T-cell (primary cell): ENCODE data around the gene LRRC27. TPM values are rescaled to one million over a fixed set of nuclear protein-coding genes. Genes with fewer than 3 reads are reported as not detected.
"Not testable (repeated sequence)": the region's sequence is repeated elsewhere in the genome, so short reads cannot be mapped to it uniquely, and the experiment has no call there.

ENCODE experiments used
- ATAC-seq, 4 experiments: fragments of 200-7000 bp in 3 of 4; fragments of 150-1000 bp in 1 of 4; cut with Tn5 transposase; replicated peaks in 1 of 4; 1 replicate in 3 of 4; 2 replicates in 1 of 4; pipeline ENCODE4 v1.10.0; 2021; ENCODE audit warnings: moderate library complexity in 3 of 4, mild to moderate bottlenecking in 2 of 4, moderate number of reproducible peaks in 1 of 4
- CTCF ChIA-PET, 2 donors: fragments of 300-600 bp; sonication (Branson Sonifier 250); formaldehyde crosslinking; loops; one replicate each; lab custom pipeline; 2022; ENCODE audit warnings: antibody characterized with exemption in 2 of 2; lab: Charles Lee
- POLR2A ChIA-PET, 2 donors: fragments of 300-600 bp; sonication (Branson Sonifier 250); formaldehyde crosslinking; loops; one replicate each; lab custom pipeline; 2022; ENCODE audit warnings: antibody characterized with exemption in 2 of 2; lab: Charles Lee
- DNase-seq, 35 experiments: peaks; one replicate each; pipeline versions ENCODE4 v3.0.0 to v3.0.0-alpha.2; 2013 to 2023
- H3K27ac ChIP-seq: one replicate; pipeline ENCODE4 v1.5.1; 2013; ENCODE audit warnings: low read length
- H3K27me3 ChIP-seq, 2 experiments: replicated peaks in 1 of 2; 1 replicate in 1 of 2; 2 replicates in 1 of 2; pipeline versions ENCODE4 v1.6.1 to v1.7.0; 2013; ENCODE audit warnings: low read length in 1 of 2, mixed read lengths in 1 of 2; ENCODE audit not compliant: control insufficient read depth in 2 of 2, insufficient read depth in 2 of 2; ENCODE audit errors: extremely low read depth in 1 of 2
- H3K36me3 ChIP-seq, 2 donors: 1 replicate in 1 of 2; 2 replicates in 1 of 2; pipeline versions ENCODE4 v1.6.1 to v1.7.0; 2013; ENCODE audit warnings: low read length in 1 of 2; ENCODE audit not compliant: control insufficient read depth in 2 of 2, insufficient read depth in 1 of 2; ENCODE audit errors: extremely low read depth in 1 of 2
- H3K4me1 ChIP-seq, 2 experiments: 1 replicate in 1 of 2; 2 replicates in 1 of 2; pipeline versions ENCODE4 v1.6.1 to v1.7.0; 2013; ENCODE audit warnings: low read length in 2 of 2, mixed read lengths in 1 of 2; ENCODE audit not compliant: insufficient read depth in 2 of 2, control insufficient read depth in 1 of 2; ENCODE audit errors: extremely low read depth in 1 of 2
- H3K4me3 ChIP-seq, 2 donors: 1 replicate in 1 of 2; 2 replicates in 1 of 2; pipeline versions ENCODE4 v1.5.1 to v1.7.0; 2013; ENCODE audit warnings: mild to moderate bottlenecking in 2 of 2, low read length in 1 of 2, moderate library complexity in 1 of 2; ENCODE audit not compliant: control insufficient read depth in 1 of 2; ENCODE audit errors: extremely low read depth in 1 of 2
- H3K9me3 ChIP-seq: 2 replicates; pipeline ENCODE4 v1.7.0; 2013
- H3K27ac Mint-ChIP-seq, 2 donors: one replicate each; pipeline ENCODE4 v1.8.0; 2020 to 2021; ENCODE audit warnings: mild to moderate bottlenecking in 2 of 2, mixed read lengths in 2 of 2
- H3K27me3 Mint-ChIP-seq, 2 donors: one replicate each; pipeline ENCODE4 v1.8.0; 2021 to 2022; ENCODE audit warnings: mixed read lengths in 2 of 2
- H3K36me3 Mint-ChIP-seq: one replicate; pipeline ENCODE4 v1.8.0; 2021; ENCODE audit warnings: mixed read lengths
- H3K4me1 Mint-ChIP-seq, 3 donors: one replicate each; pipeline ENCODE4 v1.8.0; 2020 to 2022; ENCODE audit warnings: mixed read lengths in 3 of 3, mild to moderate bottlenecking in 1 of 3
- H3K4me3 Mint-ChIP-seq, 3 donors: one replicate each; pipeline ENCODE4 v1.8.0; 2020 to 2022; ENCODE audit warnings: mild to moderate bottlenecking in 3 of 3, mixed read lengths in 3 of 3, moderate library complexity in 3 of 3
- H3K9me3 Mint-ChIP-seq, 3 donors: one replicate each; pipeline ENCODE4 v1.8.0; 2020 to 2022; ENCODE audit warnings: mixed read lengths in 3 of 3
- WGBS: methylation state at CpG from one replicate; pipeline ENCODE4 v1.1.5; 2013; ENCODE audit warnings: missing lambda C conversion rate; ENCODE audit not compliant: insufficient coverage; 5-methylcytosine and 5-hydroxymethylcytosine counted together
- total RNA-seq, 35 experiments: library from RNA in 6 of 35; stranded (reverse) in 6 of 35; fragments of 120-200 nt in 1 of 35; gene quantifications; one replicate each; pipeline versions ENCODE4 v1.2.1 to v1.2.4 and lab custom pipeline; 2013 to 2026

The LRRC27 gene
- total RNA-seq, 5 donors from 2014 or later (not counting 1 experiment from before 2014, with no cell fraction given) = 3.1 to 7.8 (median 7.0) TPM

DNA sequence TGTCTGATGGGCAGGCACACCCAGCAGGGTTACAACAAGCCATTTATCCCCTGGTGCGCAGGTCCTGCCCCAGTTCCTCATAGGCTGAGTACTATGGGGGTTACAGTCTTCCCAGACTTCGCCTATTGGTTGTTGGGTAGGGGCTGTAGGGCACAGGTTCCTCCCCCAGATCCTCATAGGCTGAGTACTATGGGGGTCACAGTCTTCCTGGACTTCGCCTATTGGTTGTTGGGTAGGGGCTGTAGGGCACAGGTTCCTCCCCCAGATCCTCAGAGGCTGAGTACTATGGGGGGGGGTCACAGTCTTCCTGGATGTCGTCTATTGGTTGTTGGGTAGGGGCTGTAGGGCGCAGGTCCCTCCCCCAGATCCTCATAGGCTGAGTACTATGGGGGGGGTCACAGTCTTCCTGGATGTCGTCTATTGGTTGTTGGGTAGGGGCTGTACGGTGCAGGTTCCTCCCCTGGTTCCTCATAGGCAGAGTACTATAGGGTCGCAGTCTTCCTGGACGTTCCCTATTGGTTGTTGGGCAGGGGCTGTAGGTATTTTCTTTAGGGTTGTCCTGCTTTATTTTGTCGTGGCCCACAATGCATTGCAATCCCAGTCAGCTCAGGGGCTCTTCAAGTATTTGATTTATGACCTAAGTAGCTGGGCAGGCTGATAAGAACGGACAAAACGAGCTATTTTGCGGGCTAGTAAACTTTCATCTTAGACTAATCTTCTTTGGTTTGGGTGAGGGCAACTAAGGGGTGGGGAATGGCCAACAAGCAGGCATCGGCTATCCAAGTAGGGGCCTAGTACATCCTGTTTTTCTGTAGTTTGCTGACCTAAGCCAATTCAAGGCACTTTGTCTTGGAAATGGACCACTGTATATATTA is 3.4 kb downstream of the LRRC27 start:
- no peak for ATAC-seq
- CTCF ChIA-PET = interaction anchor here in 1 of 2 donors (0.8 kb wide), 1 partner anchor 58 kb away, joined by 5 read pairs; no protein-coding TSS in a partner anchor
- peaks cover 28 to 42% (median 34%) of the 10 kb centered on the region in 3 donors for H3K4me1 Mint-ChIP-seq

DNA sequence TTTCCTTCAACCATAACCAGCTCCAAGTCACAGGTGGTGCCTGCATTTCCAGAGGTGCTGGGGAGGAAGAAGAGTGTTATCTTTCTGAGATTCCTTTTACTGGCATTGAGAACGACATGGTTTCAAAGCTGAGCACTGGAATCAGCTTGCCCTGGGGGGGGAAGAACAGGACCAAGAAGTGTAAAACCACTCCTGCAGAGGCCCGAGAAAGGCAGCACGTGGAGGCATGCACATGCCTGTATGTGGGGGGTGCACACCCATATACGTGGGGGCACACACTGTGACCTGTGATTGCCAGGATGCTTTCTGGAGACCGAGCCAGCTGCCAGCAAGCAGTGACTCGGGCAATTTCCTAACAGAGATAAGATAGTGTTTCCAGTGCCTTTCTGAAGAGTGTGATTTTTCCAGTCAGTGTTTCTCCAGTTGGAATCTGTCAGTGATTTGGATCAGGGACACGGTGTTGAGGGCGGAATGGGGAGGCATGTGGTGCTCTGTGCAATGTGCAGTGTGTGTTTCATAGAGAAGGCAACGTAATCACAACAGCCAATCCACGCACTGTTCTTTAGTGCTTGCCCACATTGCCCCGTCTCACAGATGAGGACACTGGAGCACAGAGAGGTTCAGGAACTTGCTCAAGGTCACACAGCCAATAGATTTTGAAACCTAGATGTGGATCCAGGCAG is 4.2 kb downstream of the LRRC27 start:
- peak overlapping the region in 2 of 3 donors; percentile 31 to 81 for H3K4me3 Mint-ChIP-seq
- Histone ChIP-seq H3K36me3 (no peaks in the 10 kb centered on the region), H3K9me3 (no peaks in the 10 kb centered on the region), H3K4me3 (peak overlapping the region in 1 of 2 donors; percentile 49), H3K27ac (no peak overlapping the region), H3K4me1 (peaks cover 9 to 23% of the 10 kb centered on the region in 2 experiments), H3K27me3 (no peaks in the 10 kb centered on the region)
- no peak for DNase-seq
- peaks cover 26 to 38% (median 32%) of the 10 kb centered on the region in 3 donors for H3K4me1 Mint-ChIP-seq
- ChIA-PET POLR2A (no interaction called here), CTCF (interaction anchor here in 1 of 2 donors (0.8 kb wide), 1 partner anchor 57 kb away, joined by 5 read pairs; no protein-coding TSS in a partner anchor)
- no peaks in the 10 kb centered on the region for H3K9me3 Mint-ChIP-seq
- H3K27me3 Mint-ChIP-seq = no peaks in the 10 kb centered on the region
- peak overlapping the region in 1 of 2 donors; percentile 6 for H3K27ac Mint-ChIP-seq
- no peak for ATAC-seq
- WGBS = 90% methylated on average over 11 of the region's 11 CpGs
- H3K36me3 Mint-ChIP-seq = peaks cover 4% of the 10 kb centered on the region

More for the DNA sequence above, 3.4 kb downstream of the LRRC27 start:
- no peak overlapping the region for H3K27ac ChIP-seq
- Mint-ChIP-seq H3K27ac (peak overlapping the region in 1 of 2 donors; percentile 37), H3K36me3 (peaks cover 4% of the 10 kb centered on the region), H3K9me3 (no peaks in the 10 kb centered on the region), H3K27me3 (no peaks in the 10 kb centered on the region), H3K4me3 (peak overlapping the region in 2 of 3 donors; percentile 31 to 81)
- no peaks in the 10 kb centered on the region for H3K27me3 ChIP-seq
- peak in 10 of 35 experiments; percentile 11 to 51 (median 26) for DNase-seq
- H3K4me3 ChIP-seq = no peak overlapping the region
- POLR2A ChIA-PET = no interaction called here
- H3K36me3 ChIP-seq = no peaks in the 10 kb centered on the region
- H3K4me1 ChIP-seq = peaks cover 13 to 31% of the 10 kb centered on the region in 2 experiments
- whole genome bisulfite sequencing = 65% methylated on average over 4 of the region's 14 CpGs
- H3K9me3 ChIP-seq = no peaks in the 10 kb centered on the region

DNA sequence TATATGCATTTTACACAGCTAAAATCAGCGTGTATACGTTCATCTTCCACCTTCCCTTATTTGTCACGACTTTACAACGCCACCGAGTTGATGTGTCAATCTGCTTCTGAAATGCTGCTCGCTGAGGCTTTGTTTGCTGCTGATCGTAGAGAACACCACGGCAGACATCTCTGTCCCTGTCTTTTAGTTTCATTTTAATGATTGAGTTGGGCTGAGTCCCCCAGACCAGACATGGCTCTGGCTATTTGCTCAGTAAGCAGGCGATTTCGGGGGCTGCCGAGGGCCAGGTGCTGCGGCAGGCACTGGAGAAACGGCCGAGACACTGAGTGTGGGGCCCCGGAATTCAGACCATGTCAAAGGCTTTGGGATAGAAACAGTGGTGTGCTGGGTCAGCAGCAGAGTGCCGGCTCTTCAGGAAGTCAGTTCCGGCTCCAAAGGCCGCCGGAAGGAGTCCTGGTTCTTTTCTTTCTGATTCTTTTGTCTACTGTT is 5.0 kb downstream of the LRRC27 start:
- peak overlapping the region; percentile 49 to 64 for H3K4me3 ChIP-seq
- H3K9me3 Mint-ChIP-seq = no peaks in the 10 kb centered on the region
- H3K4me1 Mint-ChIP-seq = peaks cover 19 to 34% (median 30%) of the 10 kb centered on the region in 3 donors
- H3K36me3 Mint-ChIP-seq = peaks cover 11% of the 10 kb centered on the region
- peak overlapping the region; percentile 28 to 73 for H3K27ac Mint-ChIP-seq
- no peaks in the 10 kb centered on the region for H3K27me3 Mint-ChIP-seq
- H3K4me1 ChIP-seq = peaks cover 9 to 20% of the 10 kb centered on the region in 2 experiments
- H3K36me3 ChIP-seq = no peaks in the 10 kb centered on the region
- H3K4me3 Mint-ChIP-seq = peak overlapping the region; percentile 77 to 83 (median 81)
- CTCF ChIA-PET = no interaction called here
- no peaks in the 10 kb centered on the region for H3K9me3 ChIP-seq
- 27% methylated on average over 14 of the region's 19 CpGs for WGBS
- ATAC-seq (peak in 2 of 4 experiments; percentile 9 to 14), DNase-seq (peak in 1 of 35 experiments; percentile 42)
- H3K27me3 ChIP-seq = no peaks in the 10 kb centered on the region
- POLR2A ChIA-PET = no interaction called here
- no peak overlapping the region for H3K27ac ChIP-seq

DNA sequence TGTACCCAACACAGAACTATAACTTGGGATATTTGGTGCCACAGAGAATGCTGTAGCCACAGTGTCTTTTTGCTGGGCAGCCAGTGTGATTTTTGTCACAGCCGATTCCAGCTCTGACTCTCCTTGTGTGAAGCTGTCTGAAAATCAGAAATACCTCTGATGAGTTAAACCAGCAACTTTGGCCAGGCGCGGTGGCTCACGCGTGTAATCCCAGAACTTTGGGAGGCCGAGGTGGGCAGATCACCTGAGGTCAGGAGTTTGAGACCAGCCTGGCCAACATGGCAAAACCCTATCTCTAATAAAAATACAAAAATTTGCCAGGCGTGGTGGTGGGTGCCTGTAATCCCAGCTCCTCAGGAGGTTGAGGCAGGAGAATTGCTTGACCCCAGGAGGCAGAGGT is 5.9 kb downstream of the LRRC27 start:
- POLR2A ChIA-PET = interaction anchor here in 1 of 2 donors (0.7 kb wide), 2 partner anchors 10 to 30 kb away, joined by 4 to 6 read pairs; no protein-coding TSS in a partner anchor
- Mint-ChIP-seq H3K36me3 (peaks cover 15% of the 10 kb centered on the region), H3K4me1 (peaks cover 12 to 30% (median 26%) of the 10 kb centered on the region in 3 donors), H3K4me3 (peak overlapping the region; percentile 77 to 83 (median 81))
- peaks cover 4 to 13% of the 10 kb centered on the region in 2 experiments for H3K4me1 ChIP-seq
- H3K4me3 ChIP-seq, H3K9me3 ChIP-seq, DNase-seq, ATAC-seq, H3K9me3 Mint-ChIP-seq, H3K27me3 Mint-ChIP-seq, H3K27ac ChIP-seq, CTCF ChIA-PET, H3K27ac Mint-ChIP-seq, H3K36me3 ChIP-seq, H3K27me3 ChIP-seq: not testable (repeated sequence)
- WGBS = 97% methylated on average over 5 of the region's 7 CpGs

DNA sequence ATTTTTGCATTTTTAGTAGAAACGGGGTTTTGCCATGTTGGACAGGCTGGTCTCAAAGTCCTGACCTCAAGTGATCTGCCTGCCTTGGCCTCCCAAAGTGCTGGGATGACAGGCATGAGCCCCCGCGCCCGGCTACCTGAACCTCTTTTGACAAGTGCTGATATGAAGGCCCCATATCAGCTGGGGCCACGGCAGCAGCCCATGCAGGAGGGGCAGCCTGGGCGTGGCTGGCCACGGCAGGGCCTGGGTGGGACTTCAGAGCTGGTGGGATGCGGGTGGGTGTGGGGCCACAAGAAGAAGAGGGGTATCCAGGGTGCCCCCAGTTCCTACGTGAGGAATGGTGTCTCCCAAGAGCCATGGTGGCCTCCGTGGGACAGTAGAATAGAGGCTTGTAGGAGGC is 6.9 kb downstream of the LRRC27 start:
- 92% methylated on average over 9 of the region's 10 CpGs for WGBS
- Histone ChIP-seq H3K9me3 (no peaks in the 10 kb centered on the region), H3K27me3 (no peaks in the 10 kb centered on the region), H3K4me1 (peaks cover 4 to 13% of the 10 kb centered on the region in 2 experiments), H3K27ac (no peak overlapping the region), H3K36me3 (no peaks in the 10 kb centered on the region), H3K4me3 (no peak overlapping the region)
- Mint-ChIP-seq H3K27ac (no peak overlapping the region), H3K27me3 (no peaks in the 10 kb centered on the region), H3K4me1 (peaks cover 12 to 23% (median 18%) of the 10 kb centered on the region in 3 donors), H3K4me3 (no peak overlapping the region), H3K36me3 (peaks cover 18% of the 10 kb centered on the region), H3K9me3 (peaks cover 0 to 4% (median 3%) of the 10 kb centered on the region in 3 donors)
- no peak for ATAC-seq
- DNase-seq = no peak
- POLR2A ChIA-PET = no interaction called here
- CTCF ChIA-PET = no interaction called here

DNA sequence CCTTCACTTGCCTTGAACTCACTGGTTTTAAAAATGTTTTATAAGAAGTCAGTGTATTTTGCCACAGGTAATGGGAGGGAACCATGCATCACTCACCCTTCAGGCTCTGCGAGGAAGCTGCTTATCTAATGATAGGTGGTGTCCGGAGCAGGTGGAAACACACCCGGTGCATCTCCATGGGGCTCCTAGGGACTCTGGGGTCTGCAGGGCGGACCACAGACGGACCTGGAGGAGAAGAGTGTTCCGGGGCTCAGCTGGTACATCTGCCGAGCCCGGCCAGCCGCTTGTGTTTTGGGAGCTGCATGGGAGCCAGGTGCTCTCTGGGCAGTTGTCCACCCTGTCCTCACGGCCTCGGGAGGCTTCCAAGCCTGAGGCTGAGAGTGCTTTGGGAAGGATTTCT is 7.3 kb downstream of the LRRC27 start:
- Mint-ChIP-seq H3K9me3 (peaks cover 0 to 4% (median 3%) of the 10 kb centered on the region in 3 donors), H3K4me3 (no peak overlapping the region), H3K27ac (no peak overlapping the region), H3K36me3 (peaks cover 22% of the 10 kb centered on the region), H3K27me3 (no peaks in the 10 kb centered on the region), H3K4me1 (peaks cover 12 to 23% (median 18%) of the 10 kb centered on the region in 3 donors)
- Histone ChIP-seq H3K27me3 (no peaks in the 10 kb centered on the region), H3K4me1 (peaks cover 4 to 13% of the 10 kb centered on the region in 2 experiments), H3K9me3 (no peaks in the 10 kb centered on the region), H3K27ac (no peak overlapping the region), H3K4me3 (no peak overlapping the region), H3K36me3 (no peaks in the 10 kb centered on the region)
- ATAC-seq (no peak), DNase-seq (no peak)
- POLR2A ChIA-PET = no interaction called here
- WGBS = 92% methylated on average over 8 of the region's 11 CpGs
- CTCF ChIA-PET = no interaction called here
